Pancreas (tissue), 10 donors: ENCODE data around the gene PER1. TPM values are rescaled to one million over a fixed set of nuclear protein-coding genes. Genes with fewer than 3 reads are reported as not detected.

ENCODE experiments used
- ATAC-seq, 4 donors: fragments of 200-7000 bp; cut with Tn5 transposase; one replicate each; pipeline versions ENCODE4 v1.8.0 to v1.9.1; 2020; ENCODE audit warnings: mild to moderate bottlenecking in 4 of 4, moderate library complexity in 4 of 4
- DNase-seq, 6 donors: peaks; one replicate each; pipeline ENCODE4 v3.0.0-alpha.2; 2020
- FAIRE-seq: peaks from 2 replicates; lab custom pipeline; 2012; peaks lifted over from hg19 to GRCh38; lab: Jason Lieb, UNC
- H3K27ac ChIP-seq, 4 donors: fragments of 200-600 bp; sonication (generic); 1 replicate in 3 of 4; 2 replicates in 1 of 4; pipeline versions ENCODE4 v1.5.0 to v1.8.0; 2020
- H3K27me3 ChIP-seq, 4 donors: fragments of 200-600 bp; one replicate each; pipeline ENCODE4 v1.8.0; 2021
- H3K36me3 ChIP-seq, 3 donors: fragments of 200-600 bp; sonication (generic) in 1 of 3; one replicate each; pipeline versions ENCODE4 v1.5.0 to v1.8.0; 2020 to 2021
- H3K4me1 ChIP-seq, 3 donors: fragments of 200-600 bp; one replicate each; pipeline ENCODE4 v1.8.0; 2021
- H3K4me3 ChIP-seq, 4 donors: fragments of 200-600 bp; sonication (generic) in 2 of 4; one replicate each; pipeline versions ENCODE4 v1.5.0 to v1.8.0; 2020 to 2021
- H3K9me3 ChIP-seq, 4 donors: fragments of 200-600 bp; one replicate each; pipeline ENCODE4 v1.8.0; 2021
- CTCF ChIP-seq, 4 donors: fragments of 200-600 bp; sonication (generic) in 3 of 4; IDR thresholded peaks; one replicate each; pipeline versions ENCODE4 v1.5.0 to v1.8.0; 2021; ENCODE audit warnings: antibody characterized with exemption in 4 of 4
- WGBS, 2 donors: extraction: QIAGEN DNeasy Blood & Tissue Kit; methylation state at CpG; one replicate each; pipeline ENCODE4 v1.1.7; 2013; 5-methylcytosine and 5-hydroxymethylcytosine counted together
- intact Hi-C, 3 donors: fragments of 100-400 bp; cut with DNase I; formaldehyde crosslinking; loops; one replicate each; pipeline versions ENCODE4 v1.11.1 to v1.14.2; 2022
- polyA plus RNA-seq, 2 donors: library from polyadenylated mRNA; stranded (reverse); fragments of 200-250 nt; gene quantifications; one replicate each; pipeline ENCODE4 v1.2.3, GENCODE V29; 2013
- total RNA-seq, 6 donors: library from RNA; stranded (reverse); fragmentation: NEBNext Ultra II Directional in 4 of 6; extraction: Animal tissue kit (Norgen Biotek cat#: 25700) in 4 of 6; gene quantifications; one replicate each; pipeline versions ENCODE4 v1.2.1 to v1.2.4, GENCODE V29; 2021 to 2023
- donor health status: healthy with polysubstance abuse.
- donor health status: DM: no; HTN: no; CAD: no; lungs with moderate emphysema.
- donor health status: DM: no; HTN: no; CAD: no.
- donor health status: control.
- donor health status: control.
- donor health status: Bipolar disorder and iron deficiency.
- donor health status: DM: yes; HTN: yes; CAD: no.
- donor health status: DM: no; HTN: no; CAD: no.
- donor health status: DM: no; HTN: no; CAD: no.
- donor health status: DM: yes; HTN: yes; CAD: no.

PER1 gene
- total and polyA plus RNA-seq, 8 donors = 17.5 to 158 (median 95.1) TPM

DNA sequence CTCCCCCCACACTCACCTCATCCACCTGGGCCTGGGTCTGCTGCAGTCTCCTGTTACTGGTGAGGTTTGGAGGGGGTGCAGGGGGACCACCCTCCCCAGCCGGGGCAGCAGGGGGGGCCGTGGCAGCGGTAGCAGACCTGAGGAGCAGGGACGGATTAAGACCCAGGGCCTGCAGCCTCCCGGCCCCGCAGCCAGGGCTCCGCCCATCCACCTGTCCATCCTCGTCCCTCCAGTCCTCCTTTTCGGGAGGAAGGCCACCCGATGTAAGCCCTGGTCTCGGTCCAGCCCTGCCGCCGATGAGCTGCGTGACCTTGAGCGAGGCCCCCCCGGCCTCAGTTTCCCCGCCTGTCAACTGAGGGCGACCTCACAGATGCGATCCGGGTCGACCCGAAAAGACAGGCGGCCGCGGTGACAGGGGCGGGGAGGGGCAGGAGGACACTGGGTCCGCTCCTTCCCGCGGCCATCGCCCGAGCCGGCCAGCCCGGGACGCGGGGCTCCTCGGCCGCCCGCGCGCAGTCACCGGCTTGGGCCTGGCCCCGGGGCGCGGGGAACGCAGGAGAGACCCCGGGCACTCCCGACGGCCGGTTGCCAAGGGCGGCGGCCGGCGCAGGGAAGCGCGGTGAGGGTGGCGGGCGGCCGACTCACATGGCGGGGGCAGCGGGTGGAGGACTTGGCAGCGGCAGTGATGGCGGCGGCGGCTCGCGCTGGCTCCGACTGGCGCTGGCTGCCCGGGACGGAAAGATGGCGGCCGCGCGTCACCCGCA, 10.2 kb upstream of the PER1 start, which contains the start of gene VAMP2:
Gene VAMP2, minus strand, starts transcription at position 716 of the 764 bp plus-strand sequence. Its CDS starts 69 bp downstream, at position 647.
- Histone ChIP-seq H3K27ac (peak within 1 kb of the TSS; percentile 82 to 99 (median 96)), H3K4me3 (peak within 1 kb of the TSS; percentile 68 to 100 (median 99)), H3K9me3 (no peaks in the 10 kb centered on the region), H3K27me3 (no peaks in the 10 kb centered on the region), H3K4me1 (peaks cover 17 to 25% (median 17%) of the 10 kb centered on the region in 3 donors), H3K36me3 (no peaks in the 10 kb centered on the region)
- ATAC-seq = peak; percentile 62 to 81 (median 62)
- 0 to 1% methylated on average over 60 to 75 of the region's 75 CpGs for WGBS, 2 donors
- intact Hi-C loops = loop anchor here in 1 of 3 donors (5.0 kb wide), 1 partner anchor 35 kb away; no protein-coding TSS in a partner anchor
- no peak for FAIRE-seq
- peak; percentile 71 to 94 (median 84) for DNase-seq
- TF ChIP-seq CTCF (IDR thresholded peaks at IDR 0.05) = no peak

DNA sequence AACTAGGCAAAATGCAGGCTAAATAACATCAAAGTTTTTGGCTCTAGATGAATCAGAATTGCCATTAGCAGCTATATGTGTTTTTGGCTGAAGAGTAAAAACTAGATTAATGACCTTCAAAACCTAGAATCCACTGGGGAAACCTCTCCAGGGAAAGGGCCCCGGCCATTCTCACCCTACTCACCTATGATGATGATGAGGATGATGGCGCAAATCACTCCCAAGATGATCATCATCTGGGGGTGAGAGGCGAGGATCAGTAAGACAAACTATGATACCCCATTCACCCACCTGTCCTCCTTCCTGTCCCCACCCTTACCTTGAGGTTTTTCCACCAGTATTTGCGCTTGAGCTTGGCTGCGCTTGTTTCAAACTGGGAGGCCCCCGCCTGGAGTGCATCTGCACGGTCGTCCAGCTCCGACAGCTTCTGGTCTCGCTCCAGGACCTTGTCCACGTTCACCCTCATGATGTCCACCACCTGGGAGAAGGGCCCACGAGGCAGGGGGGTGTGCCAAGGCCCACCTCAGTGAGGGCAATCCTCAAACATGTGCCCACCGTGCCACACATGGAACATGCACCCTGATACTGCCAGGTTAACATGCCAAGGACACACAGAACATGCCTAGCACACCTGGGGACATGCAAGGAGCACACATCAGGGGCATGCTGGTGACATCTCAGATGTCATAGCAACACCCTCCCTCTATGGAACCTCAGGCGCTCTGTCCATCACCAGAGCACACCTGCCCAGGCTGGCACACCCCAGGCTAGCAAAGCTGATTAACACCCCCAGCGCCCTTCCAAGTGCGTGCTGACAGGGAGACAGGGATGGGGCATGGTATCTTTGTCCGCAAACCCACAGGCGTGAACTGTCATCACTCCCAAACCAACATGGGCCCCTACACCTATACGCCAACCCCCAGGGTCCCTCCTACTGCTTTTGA, 9.4 kb upstream of the PER1 start:
- peak in 3 of 6 donors; percentile 36 to 65 (median 54) for DNase-seq
- ATAC-seq = no peak

GRCh38 chr17:8160741-8161221, 8.6 kb upstream of the PER1 start:
- H3K27me3 ChIP-seq = no peaks in the 10 kb centered on the region
- H3K4me1 ChIP-seq = peaks cover 17 to 25% (median 17%) of the 10 kb centered on the region in 3 donors
- no peaks in the 10 kb centered on the region for H3K9me3 ChIP-seq
- intact Hi-C loops = loop anchor here in 1 of 3 donors (5.0 kb wide), 1 partner anchor 33 kb away; no protein-coding TSS in a partner anchor
- no peaks in the 10 kb centered on the region for H3K36me3 ChIP-seq
- peak overlapping the region in 2 of 4 donors; percentile 98 to 99 for H3K27ac ChIP-seq
- DNase-seq = peak in 2 of 6 donors; percentile 27 to 46
- WGBS, 2 donors = 45% methylated on average over 5 of the region's 5 CpGs
- H3K4me3 ChIP-seq = peak overlapping the region in 1 of 4 donors; percentile 99
- FAIRE-seq = no peak
- no peak for ATAC-seq
- TF ChIP-seq CTCF (IDR thresholded peaks at IDR 0.05) = no peak

More for the DNA sequence above, 9.4 kb upstream of the PER1 start:
- Histone ChIP-seq H3K4me1 (peaks cover 17 to 25% (median 17%) of the 10 kb centered on the region in 3 donors), H3K4me3 (peak overlapping the region; percentile 68 to 100 (median 99)), H3K36me3 (no peaks in the 10 kb centered on the region), H3K27ac (peak overlapping the region; percentile 82 to 99 (median 96)), H3K27me3 (no peaks in the 10 kb centered on the region), H3K9me3 (no peaks in the 10 kb centered on the region)
- TF ChIP-seq CTCF (IDR thresholded peaks at IDR 0.05) = no peak
- WGBS, 2 donors = 31 to 38% methylated on average over 19 of the region's 19 CpGs
- no peak for FAIRE-seq
- intact Hi-C loops = loop anchor here in 1 of 3 donors (5.0 kb wide), 1 partner anchor 34 kb away; no protein-coding TSS in a partner anchor

- DNase-seq (no peak), FAIRE-seq (no peak), ATAC-seq (no peak)
- 57 to 61% methylated on average over 3 to 4 of the region's 4 CpGs for WGBS, 2 donors
- intact Hi-C loops = loop anchor here in 1 of 3 donors (5.0 kb wide), 1 partner anchor 33 kb away; no protein-coding TSS in a partner anchor
- Histone ChIP-seq H3K9me3 (no peaks in the 10 kb centered on the region), H3K36me3 (no peaks in the 10 kb centered on the region), H3K4me1 (peaks cover 17 to 26% (median 17%) of the 10 kb centered on the region in 3 donors), H3K27ac (no peak overlapping the region), H3K27me3 (no peaks in the 10 kb centered on the region), H3K4me3 (no peak overlapping the region)
- TF ChIP-seq CTCF (IDR thresholded peaks at IDR 0.05) = no peak
These were observed 8.0 kb upstream of the PER1 start for GRCh38 chr17:8160224-8160577.
